ENCODE results near the gene SLC4A3. TPM values are rescaled to one million over a fixed set of nuclear protein-coding genes. Genes with fewer than 3 reads are reported as not detected.

Gene SLC4A3
- total RNA-seq, 1 experiment from 2014 or later, result 23.0 TPM

GRCh38 chr2:219642069-219642454 lies 14.6 kb downstream of the SLC4A3 start (continued):
- TF ChIP-seq CTCF (IDR thresholded peaks at IDR 0.05 in 2 of 3, conservative IDR thresholded peaks at IDR 0.05 in 1 of 3; ENCODE audit: borderline replicate concordance in 1 of 3, insufficient read depth in 1 of 3, low read depth in 2 of 3, low read length in 2 of 3) (no peak), JUND (IDR thresholded peaks at IDR 0.05) (no peak), ZBTB33 (IDR thresholded peaks at IDR 0.05; ENCODE audit: extremely low read depth, insufficient replicate concordance, low read length) (no peak)

- ChIA-PET RAD21 (ENCODE audit: low non-redundant PET in 1 of 2, low total read pairs in 2 of 2, uncharacterized antibody in 2 of 2, unreplicated experiment in 2 of 2) (no interaction called here), CTCF (interaction anchor here (0.6 to 3.3 kb wide), 4 partner anchors 47 to 113 kb away, joined by 3 to 16 read pairs (median 4); no protein-coding TSS in a partner anchor), POLR2A (no interaction called here)
- Histone ChIP-seq H3K79me2 (ENCODE audit: insufficient read depth, low read length) (no peaks in the 10 kb centered on the region), H4K20me1 (ENCODE audit: insufficient read depth) (no peaks in the 10 kb centered on the region), H2AFZ (ENCODE audit: low read depth, low read length, poor library complexity, severe bottlenecking) (no peak overlapping the region), H3K9me3 (ENCODE audit: control insufficient read depth in 1 of 2, insufficient read depth in 1 of 2, low read depth in 1 of 2, low read length in 2 of 2) (no peaks in the 10 kb centered on the region), H3K27me3 (ENCODE audit: insufficient read depth, low read length) (no peaks in the 10 kb centered on the region), H3K27ac (ENCODE audit: low read depth, low read length) (peak overlapping the region; percentile 47), H3K9ac (ENCODE audit: low read length) (0 out of 2 replicates have a peak overlapping the region, but pooled peaks have one; percentile 24), H3K4me2 (ENCODE audit: low read length) (peak overlapping the region; percentile 58), H3K9me2 (ENCODE audit: insufficient read depth) (no peaks in the 10 kb centered on the region), H3K4me3 (replicated peaks in 1 of 2; ENCODE audit: low read depth in 1 of 2, low read length in 2 of 2) (no peak overlapping the region), H3K36me3 (ENCODE audit: control insufficient read depth in 1 of 2, insufficient read depth in 2 of 2, low read length in 2 of 2) (peaks cover 2 to 16% of the 10 kb centered on the region in 2 experiments; a peak in 2 of 4 replicates), H3K4me1 (ENCODE audit: control insufficient read depth in 1 of 2, insufficient read depth in 2 of 2, low read length in 2 of 2) (peaks cover 24 to 56% of the 10 kb centered on the region in 2 experiments)
- DNase-seq (ENCODE audit: low read depth, low spot score) (peak; percentile 88), ATAC-seq (peak; percentile 78)
- no TSS peak for BruUV-seq (replicated peaks)
- intact Hi-C loops (cut with micrococcal nuclease), result loop anchor here (1.0 to 10.0 kb wide), 3 partner anchors 47 to 238 kb away; no protein-coding TSS in a partner anchor
- TF ChIP-seq FOSL1 (IDR thresholded peaks at IDR 0.05; ENCODE audit: low read depth) (no peak), ZBTB33 (IDR thresholded peaks at IDR 0.05; ENCODE audit: extremely low read depth, insufficient replicate concordance, low read length) (no peak), CBX3 (IDR thresholded peaks at IDR 0.05; ENCODE audit: low read depth) (peak; percentile 79), CEBPB (IDR thresholded peaks at IDR 0.05; ENCODE audit: low read depth) (no peak; the same call in none of the 2 replicates), MAX (IDR thresholded peaks at IDR 0.05) (peak; percentile 45; the same call in 1 of the 2 replicates), ATF3 (IDR thresholded peaks at IDR 0.05) (no peak; the same call in 1 of the 2 replicates), EGR1 (IDR thresholded peaks at IDR 0.05; ENCODE audit: low read depth) (no peak), POLR2AphosphoS5 (IDR thresholded peaks at IDR 0.05; ENCODE audit: low read depth, low read length) (peak; percentile 82), ELF1 (IDR thresholded peaks at IDR 0.05; ENCODE audit: borderline replicate concordance, low read depth) (no peak), REST (IDR thresholded peaks at IDR 0.05; ENCODE audit: low read depth) (no peak), JUND (IDR thresholded peaks at IDR 0.05) (no peak), EZH2phosphoT487 (IDR thresholded peaks at IDR 0.05; ENCODE audit: borderline replicate concordance) (no peak)
Observed at GRCh38 chr2:219642465-219643083, 15.1 kb downstream of the SLC4A3 start.

Measured in HCT116 (cell line).